Measurements from ENCODE around the gene ARHGAP5.

The ARHGAP5 gene

GRCh38 chr14:32075672-32076277, 1.3 kb upstream of the ARHGAP5 start:
- no peak for DNase-seq

DNA sequence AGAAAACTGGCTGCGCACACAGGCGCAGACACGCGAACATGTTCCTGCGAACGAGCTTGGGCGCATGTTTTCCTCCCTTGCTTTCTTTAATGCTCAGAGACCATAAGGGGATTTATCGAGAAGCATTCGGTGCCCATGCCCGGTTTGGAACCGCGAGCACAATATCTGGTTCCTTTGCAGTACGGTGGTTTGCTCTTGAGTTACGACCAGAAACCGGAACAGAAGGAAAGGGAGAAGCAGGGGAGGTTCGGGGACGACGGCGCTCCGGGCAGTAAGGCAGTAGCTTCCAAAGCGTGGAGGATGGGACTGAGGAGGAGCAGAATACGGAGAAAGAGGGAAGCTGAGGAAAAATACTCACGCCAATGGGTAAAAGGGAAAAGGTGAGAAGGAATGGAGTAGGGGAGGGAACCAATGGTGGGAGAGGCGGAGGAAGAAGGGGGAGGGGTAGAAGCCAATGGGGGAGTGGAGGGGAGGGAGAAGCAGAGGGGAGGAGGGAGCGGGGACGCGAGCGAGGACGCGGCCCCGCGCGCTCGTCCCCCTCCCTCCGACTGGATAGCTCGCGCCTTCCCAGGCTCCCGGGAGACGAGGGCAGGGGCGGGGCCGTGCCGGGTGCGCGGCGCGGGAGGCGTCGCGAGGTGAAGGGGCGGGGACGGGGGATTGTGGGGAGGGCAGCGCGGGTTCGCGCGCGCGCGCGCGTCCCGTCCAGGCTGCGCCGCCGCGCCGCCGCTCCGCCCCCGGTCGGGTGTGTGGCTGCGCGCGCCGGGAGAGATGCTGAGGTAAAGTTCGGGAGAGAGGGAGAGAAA, 625 bp upstream of the ARHGAP5 start:
- DNase-seq = peak; percentile 83

DNA sequence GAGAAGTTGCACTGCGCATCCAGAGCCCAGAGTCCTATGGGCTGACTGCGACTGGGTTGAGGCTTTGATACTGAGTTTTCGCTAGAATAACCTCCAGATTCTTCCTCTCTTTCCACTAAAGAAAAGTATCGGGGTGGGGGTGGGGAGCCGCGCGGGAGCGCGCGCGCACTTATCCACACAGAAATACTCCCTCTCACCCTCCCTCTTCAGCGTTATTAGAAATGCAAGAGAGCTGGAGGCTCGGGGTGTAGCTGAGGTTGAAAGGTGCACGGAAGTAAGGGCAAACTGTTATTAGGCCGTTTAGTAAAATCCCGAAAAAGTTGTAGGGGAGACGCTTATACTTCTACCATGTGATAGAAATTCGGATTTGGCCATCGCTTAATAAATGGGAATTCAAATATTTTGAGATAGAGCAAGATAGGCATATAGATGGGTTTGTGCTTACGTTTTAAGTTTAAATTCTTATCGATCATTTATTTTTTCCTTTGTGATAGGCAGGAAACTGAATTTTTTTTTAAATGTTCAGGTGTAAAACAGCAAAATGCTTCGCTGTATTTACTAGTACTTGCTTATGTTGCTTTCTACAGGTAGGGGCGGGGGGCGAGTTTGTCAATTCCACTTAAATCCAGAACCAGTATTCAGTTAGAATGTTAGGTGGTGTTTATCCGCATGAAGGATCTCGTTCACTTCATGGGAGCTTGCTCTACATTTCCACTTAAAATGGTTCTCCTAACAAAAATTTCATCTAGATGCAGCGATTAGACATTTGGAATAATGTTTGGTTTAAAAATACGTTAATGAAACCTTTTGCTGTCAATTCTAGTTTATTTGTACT, 1.1 kb downstream of the ARHGAP5 start:
- peak; percentile 10 for DNase-seq

DNA sequence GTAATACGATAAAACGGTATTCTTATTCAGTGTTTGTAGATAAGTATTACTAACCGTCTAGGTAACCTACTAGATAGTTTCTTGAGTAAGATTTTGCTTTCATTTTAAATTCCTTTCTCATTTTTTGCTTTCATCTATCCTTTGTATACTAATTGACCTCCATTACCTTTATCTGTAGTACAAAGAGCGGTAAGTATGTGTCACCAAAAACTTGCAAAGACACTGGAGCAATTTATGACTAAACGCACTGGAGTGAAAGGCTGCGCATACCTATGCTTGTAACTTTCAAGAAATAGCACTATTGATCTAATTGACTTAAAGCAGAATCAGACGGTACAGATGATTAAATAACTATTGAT, 1.7 kb downstream of the ARHGAP5 start:
- no peak for DNase-seq

GRCh38 chr14:32079264-32079663, 2.2 kb downstream of the ARHGAP5 start:
- DNase-seq = no peak

DNA sequence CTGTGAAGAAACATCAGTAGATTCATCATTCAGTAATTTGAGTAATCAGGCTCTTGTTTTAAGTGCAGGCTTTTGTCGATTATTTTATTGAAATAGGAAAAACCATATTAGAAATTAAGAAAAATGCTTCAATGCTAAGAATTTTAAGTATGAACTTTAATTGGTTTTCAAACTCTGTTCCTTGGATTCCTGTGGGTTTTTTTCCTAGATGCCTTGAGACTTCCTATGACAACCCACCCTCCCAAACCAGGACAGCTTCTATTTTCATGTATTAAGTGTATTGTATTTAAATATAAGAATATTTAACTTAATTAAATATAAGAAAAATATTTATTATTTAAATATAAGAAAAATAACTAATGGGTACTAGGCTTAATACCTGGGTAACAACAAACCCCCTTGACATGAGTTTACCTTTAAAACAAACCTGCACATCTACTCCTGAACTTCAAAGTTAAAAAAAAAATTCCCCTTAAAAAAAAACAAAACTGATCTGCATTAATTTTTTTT, 3.0 kb downstream of the ARHGAP5 start:
- DNase-seq = no peak

DNA sequence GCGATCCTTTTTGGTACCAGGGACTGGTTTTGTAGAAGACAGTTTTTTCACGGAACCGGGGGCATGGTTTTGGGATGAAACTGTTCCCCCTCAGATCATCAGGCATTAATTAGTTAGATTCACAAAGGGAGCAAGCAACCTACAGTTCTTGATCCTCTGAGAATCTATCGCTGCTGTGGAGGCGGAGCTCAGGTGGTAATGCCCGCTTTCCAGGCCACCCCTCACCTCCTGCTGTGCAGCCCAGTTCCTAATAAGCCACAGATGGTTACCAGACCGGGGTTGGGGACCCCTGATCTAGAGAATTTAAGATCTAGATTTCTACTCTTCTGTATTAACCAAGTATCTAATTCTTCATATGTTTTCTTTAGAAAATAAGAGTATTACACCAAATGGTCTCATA, 4.8 kb downstream of the ARHGAP5 start:
- no peak for DNase-seq

- DNase-seq = no peak
Measured at GRCh38 chr14:32083315-32083624, 6.2 kb downstream of the ARHGAP5 start.

DNA sequence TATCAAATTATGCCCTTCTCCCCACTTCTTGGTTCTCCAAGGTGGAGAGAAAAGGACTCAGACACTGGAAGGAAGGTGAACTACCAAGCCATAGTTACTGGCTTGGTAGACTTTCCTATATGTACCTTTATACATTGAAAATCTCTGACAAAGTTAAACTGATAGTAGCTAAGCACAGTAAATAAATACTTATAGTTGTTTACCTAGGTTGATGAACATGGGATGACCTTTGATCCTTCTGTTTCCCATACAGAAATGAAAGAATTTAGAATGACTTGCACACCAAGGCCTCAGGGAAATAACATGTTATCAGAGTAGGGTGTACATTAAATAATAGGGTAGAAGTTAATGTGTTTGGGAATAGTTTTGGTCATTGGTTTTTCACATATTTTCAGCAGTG, 6.7 kb downstream of the ARHGAP5 start:
- DNase-seq = no peak

GRCh38 chr14:32085182-32085844, 8.2 kb downstream of the ARHGAP5 start:
- DNase-seq = no peak

DNA sequence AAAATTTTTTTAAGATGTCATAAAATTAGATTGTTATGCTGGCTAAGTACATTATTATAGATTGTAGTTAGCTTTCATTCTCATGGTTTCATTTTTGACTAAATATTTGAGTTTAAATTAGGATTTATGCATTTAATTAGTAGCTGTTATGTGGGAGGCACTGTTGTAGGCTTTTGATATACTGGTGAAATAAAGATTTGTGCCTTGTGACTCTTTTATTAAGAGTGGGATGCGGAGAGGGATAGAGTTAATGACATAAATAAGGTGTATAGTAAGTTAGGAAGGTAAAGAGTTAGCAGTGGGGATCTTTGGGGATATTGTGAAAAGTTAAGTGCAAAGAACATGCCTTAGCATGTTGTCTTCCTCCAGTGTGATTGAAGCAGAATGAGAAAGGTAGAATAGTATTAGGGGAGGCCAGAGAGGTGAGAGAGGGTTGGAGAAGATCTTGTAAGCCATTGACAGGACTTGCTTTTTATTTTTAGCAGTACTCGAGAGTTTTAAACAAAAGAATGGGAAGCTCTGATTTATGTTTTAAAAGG, 8.8 kb downstream of the ARHGAP5 start:
- DNase-seq = no peak

DNA sequence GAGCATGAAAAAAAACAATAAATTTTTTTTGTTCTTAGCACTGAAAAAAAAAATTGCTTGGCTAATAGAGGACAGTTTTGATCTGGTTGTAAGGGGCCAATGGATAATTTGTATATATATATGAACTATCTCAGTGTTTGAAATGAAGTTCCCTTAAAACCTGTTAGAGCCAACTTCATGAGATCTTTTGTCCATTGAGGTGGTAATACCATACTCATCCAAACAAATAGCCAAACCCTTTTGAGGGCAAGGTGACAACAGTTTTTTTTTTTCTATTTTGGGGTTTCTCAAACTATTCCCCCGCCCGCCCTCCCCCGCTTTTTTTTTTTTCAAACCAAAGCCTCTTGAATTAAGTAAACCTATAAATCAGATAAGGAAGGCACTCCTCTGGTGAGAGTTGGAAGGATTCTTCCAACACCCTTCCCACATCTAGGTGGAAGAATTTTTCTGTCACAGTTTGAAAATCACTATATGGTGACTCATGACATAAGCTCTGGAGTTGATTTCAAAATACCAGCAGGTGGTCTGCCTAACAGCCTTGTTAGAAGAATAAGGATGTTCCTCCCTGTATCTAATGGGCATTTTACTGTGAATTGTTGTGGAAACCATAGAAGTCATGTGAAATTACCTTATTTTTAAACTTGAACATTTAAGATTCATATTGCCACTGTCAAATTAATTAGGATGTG, 10.2 kb downstream of the ARHGAP5 start:
- DNase-seq = no peak

GRCh38 chr14:32087907-32088306, 10.8 kb downstream of the ARHGAP5 start:
- DNase-seq = no peak

DNA sequence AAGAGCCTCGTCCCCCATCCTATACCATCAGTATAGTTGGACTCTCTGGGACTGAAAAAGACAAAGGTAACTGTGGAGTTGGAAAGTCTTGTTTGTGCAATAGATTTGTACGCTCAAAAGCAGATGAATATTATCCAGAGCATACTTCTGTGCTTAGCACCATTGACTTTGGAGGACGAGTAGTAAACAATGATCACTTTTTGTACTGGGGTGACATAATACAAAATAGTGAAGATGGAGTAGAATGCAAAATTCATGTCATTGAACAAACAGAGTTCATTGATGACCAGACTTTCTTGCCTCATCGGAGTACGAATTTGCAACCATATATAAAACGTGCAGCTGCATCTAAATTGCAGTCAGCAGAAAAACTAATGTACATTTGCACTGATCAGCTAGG, 13.6 kb downstream of the ARHGAP5 start:
- no peak for DNase-seq

DNA sequence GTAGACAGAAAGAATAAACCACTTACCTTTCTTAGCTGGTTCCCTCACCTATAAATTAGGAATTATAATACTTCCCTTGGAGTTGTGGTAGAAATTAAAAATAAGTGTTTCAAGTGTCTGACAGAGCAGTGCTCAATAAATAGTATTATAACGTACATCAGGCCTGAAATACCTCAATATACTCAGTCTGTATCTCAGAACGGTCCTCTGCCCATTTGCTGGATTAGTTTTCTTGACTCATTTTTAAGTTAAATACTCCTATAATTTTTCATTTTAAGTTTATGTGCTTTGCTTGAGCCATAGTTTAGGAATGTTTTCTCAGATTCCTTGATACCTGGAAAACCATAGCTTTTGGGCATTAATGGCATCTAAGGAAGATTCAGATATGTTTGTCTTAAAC, 22.4 kb downstream of the ARHGAP5 start:
- no peak for DNase-seq

- DNase-seq = no peak
Measured at GRCh38 chr14:32100175-32100574, 23.1 kb downstream of the ARHGAP5 start.

- no peak for DNase-seq
Measured at GRCh38 chr14:32102152-32102787, 25.2 kb downstream of the ARHGAP5 start.

DNA sequence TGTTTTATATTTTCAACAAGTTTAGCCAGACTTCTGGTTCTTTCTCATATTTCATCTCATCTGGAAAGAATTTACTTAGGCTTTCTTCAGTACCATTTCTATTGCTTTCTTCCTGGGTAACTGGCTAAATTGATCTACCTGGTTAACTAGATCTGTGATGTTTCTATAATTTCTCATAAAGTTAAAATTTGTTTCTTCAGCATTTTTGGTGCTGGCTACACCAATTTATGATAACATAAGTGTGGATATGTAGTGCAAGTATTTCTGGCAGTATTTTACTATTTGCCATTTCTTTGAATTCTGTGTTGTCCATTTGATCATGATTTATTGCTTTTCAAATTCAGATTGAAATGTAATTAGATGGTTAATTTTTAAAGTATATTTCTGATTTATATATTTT, 25.9 kb downstream of the ARHGAP5 start:
- DNase-seq = no peak

- DNase-seq = no peak
Measured at GRCh38 chr14:32104308-32104707, 27.2 kb downstream of the ARHGAP5 start.

GRCh38 chr14:32104803-32105202, 27.7 kb downstream of the ARHGAP5 start:
- no peak for DNase-seq

GRCh38 chr14:32109676-32110547, 32.8 kb downstream of the ARHGAP5 start:
- no peak for DNase-seq
